SK-N-MC (cell line): Measurements from ENCODE around the gene UBIAD1.
"Not testable (repeated sequence)": the region's sequence is repeated elsewhere in the genome, so short reads cannot be mapped to it uniquely, and the experiment has no call there.

ENCODE experiments used
- DNase-seq: peaks from one replicate; pipeline ENCODE4 v3.0.0-alpha.2; 2011; ENCODE audit warnings: low read depth, low spot score
- H3K27ac ChIP-seq: fragments of 200-600 bp; sonication (generic); 2 replicates; pipeline ENCODE4 v1.5.1; 2016; ENCODE audit warnings: mixed run types
- H3K36me3 ChIP-seq: fragments of 200-600 bp; sonication (generic); 2 replicates; pipeline ENCODE4 v1.6.1; 2017; ENCODE audit warnings: antibody characterized with exemption, low read length, mixed read lengths; ENCODE audit not compliant: insufficient read depth
- H3K4me3 ChIP-seq: fragments of 200-600 bp; sonication (generic); 2 replicates; pipeline ENCODE4 v1.5.1; 2016
- H3K9ac ChIP-seq: fragments of 200-600 bp; sonication (generic); 2 replicates; pipeline ENCODE4 v1.8.0; 2017; ENCODE audit warnings: mixed run types, mixed read lengths; ENCODE audit not compliant: insufficient read length
- H3K9me3 ChIP-seq: fragments of 200-600 bp; sonication (generic); 2 replicates; pipeline ENCODE4 v1.6.1; 2017; ENCODE audit warnings: low read depth, mild to moderate bottlenecking, antibody characterized with exemption, low read length, moderate library complexity, mixed read lengths
- EZH2 ChIP-seq: fragments of 200-600 bp; sonication (generic); IDR thresholded peaks from one replicate; pipeline ENCODE4 v1.6.1; 2017; ENCODE audit warnings: antibody characterized with exemption
- FOXP2 ChIP-seq: optimal IDR thresholded peaks from 2 replicates; pipeline ENCODE3; 2011; ENCODE audit warnings: mild to moderate bottlenecking, moderate library complexity; ENCODE audit not compliant: insufficient read depth; ENCODE audit errors: extremely low read length, control extremely low read depth
- POLR2AphosphoS5 ChIP-seq: IDR thresholded peaks from 2 replicates; pipeline ENCODE4 v1.6.1; 2012; ENCODE audit warnings: mild to moderate bottlenecking, low read depth, low read length, borderline replicate concordance

Gene UBIAD1

GRCh38 chr1:11298390-11299224, 25.6 kb downstream of the UBIAD1 start:
- no peak for DNase-seq
- no peak for TF ChIP-seq POLR2AphosphoS5
- TF ChIP-seq EZH2: no peak
- TF ChIP-seq FOXP2: no peak
- Histone ChIP-seq H3K27ac (no peak overlapping the region), H3K4me3 (no peak overlapping the region), H3K9ac (no peak overlapping the region), H3K9me3 (no peaks in the 10 kb centered on the region), H3K36me3 (no peaks in the 10 kb centered on the region)

GRCh38 chr1:11299225-11299574, 26.2 kb downstream of the UBIAD1 start:
- DNase-seq: no peak
- Histone ChIP-seq H3K9ac (no peak overlapping the region), H3K27ac (no peak overlapping the region), H3K36me3 (no peaks in the 10 kb centered on the region), H3K9me3 (no peaks in the 10 kb centered on the region), H3K4me3 (no peak overlapping the region)
- TF ChIP-seq EZH2: no peak
- TF ChIP-seq FOXP2: no peak
- no peak for TF ChIP-seq POLR2AphosphoS5

- TF ChIP-seq FOXP2 (no peak), EZH2 (no peak)
- H3K27ac ChIP-seq: no peak overlapping the region
- H3K4me3 ChIP-seq: no peak overlapping the region
- DNase-seq: no peak
- H3K9me3 ChIP-seq: no peaks in the 10 kb centered on the region
- no peaks in the 10 kb centered on the region for H3K36me3 ChIP-seq
- no peak overlapping the region for H3K9ac ChIP-seq
Observed at GRCh38 chr1:11301601-11302000, 28.6 kb downstream of the UBIAD1 start.

GRCh38 chr1:11302366-11302765, 29.4 kb downstream of the UBIAD1 start:
- Histone ChIP-seq H3K9me3 (no peaks in the 10 kb centered on the region), H3K9ac (no peak overlapping the region), H3K27ac (no peak overlapping the region), H3K36me3 (no peaks in the 10 kb centered on the region), H3K4me3 (no peak overlapping the region)
- no peak for TF ChIP-seq POLR2AphosphoS5
- TF ChIP-seq FOXP2: no peak
- no peak for TF ChIP-seq EZH2
- DNase-seq: no peak

GRCh38 chr1:11305516-11305915, 32.5 kb downstream of the UBIAD1 start:
- DNase-seq, H3K9me3 ChIP-seq, H3K27ac ChIP-seq, H3K36me3 ChIP-seq, H3K9ac ChIP-seq, H3K4me3 ChIP-seq: not testable (repeated sequence)

GRCh38 chr1:11307852-11308251, 34.9 kb downstream of the UBIAD1 start:
- H3K27ac ChIP-seq: no peak overlapping the region
- no peaks in the 10 kb centered on the region for H3K9me3 ChIP-seq
- TF ChIP-seq FOXP2 (no peak), POLR2AphosphoS5 (no peak), EZH2 (no peak)
- no peaks in the 10 kb centered on the region for H3K36me3 ChIP-seq
- no peak overlapping the region for H3K9ac ChIP-seq
- DNase-seq: no peak
- no peak overlapping the region for H3K4me3 ChIP-seq

- DNase-seq: no peak
- Histone ChIP-seq H3K36me3 (no peaks in the 10 kb centered on the region), H3K4me3 (no peak overlapping the region), H3K9ac (no peak overlapping the region), H3K9me3 (no peaks in the 10 kb centered on the region), H3K27ac (no peak overlapping the region)
- TF ChIP-seq EZH2 (no peak), FOXP2 (no peak), POLR2AphosphoS5 (no peak)
Observed at GRCh38 chr1:11308699-11309224, 35.8 kb downstream of the UBIAD1 start.

- DNase-seq: no peak
- TF ChIP-seq EZH2 (no peak), POLR2AphosphoS5 (no peak), FOXP2 (no peak)
Observed at GRCh38 chr1:11309385-11309784, 36.4 kb downstream of the UBIAD1 start.

GRCh38 chr1:11311816-11312755, 39.1 kb downstream of the UBIAD1 start:
- TF ChIP-seq POLR2AphosphoS5: no peak
- TF ChIP-seq EZH2: no peak
- Histone ChIP-seq H3K9ac (no peak overlapping the region), H3K4me3 (no peak overlapping the region), H3K9me3 (no peaks in the 10 kb centered on the region), H3K36me3 (no peaks in the 10 kb centered on the region), H3K27ac (no peak overlapping the region)
- DNase-seq: no peak

More at GRCh38 chr1:11309385-11309784, 36.4 kb downstream of the UBIAD1 start:
- Histone ChIP-seq H3K4me3 (no peak overlapping the region), H3K9me3 (no peaks in the 10 kb centered on the region), H3K27ac (no peak overlapping the region), H3K36me3 (no peaks in the 10 kb centered on the region), H3K9ac (no peak overlapping the region)
